Dendritic cell treated with granulocyte-macrophage colony-stimulating factor and Interleukin-4, amounts not matched to agents 40 ng/mL and 50 ng/mL, for 4 days (primary cell): ENCODE results near the gene CXCL13.
"Not testable (repeated sequence)": the region's sequence is repeated elsewhere in the genome, so short reads cannot be mapped to it uniquely, and the experiment has no call there.

Source experiments
- H3K27ac Mint-ChIP-seq: one replicate; pipeline ENCODE4 v1.8.0; 2022; ENCODE audit warnings: mild to moderate bottlenecking, mixed read lengths
- H3K27me3 Mint-ChIP-seq: one replicate; pipeline ENCODE4 v1.8.0; 2022; ENCODE audit warnings: mild to moderate bottlenecking, mixed read lengths
- H3K36me3 Mint-ChIP-seq: one replicate; pipeline ENCODE4 v1.8.0; 2022; ENCODE audit warnings: low read depth, mixed read lengths
- H3K4me1 Mint-ChIP-seq: one replicate; pipeline ENCODE4 v1.8.0; 2022; ENCODE audit warnings: low read depth, mixed read lengths
- H3K4me3 Mint-ChIP-seq: one replicate; pipeline ENCODE4 v1.8.0; 2022; ENCODE audit warnings: mild to moderate bottlenecking, moderate library complexity, mixed read lengths
- H3K9me3 Mint-ChIP-seq: one replicate; pipeline ENCODE4 v1.8.0; 2022; ENCODE audit warnings: mixed read lengths
- intact Hi-C: fragments of 100-400 bp; cut with micrococcal nuclease; formaldehyde crosslinking; loops from one replicate; pipeline ENCODE4 v1.15.0; 2022

CXCL13 gene

GRCh38 chr4:77653162-77653758 is 47.6 kb downstream of the CXCL13 start:
- intact Hi-C loops, result no loop called here
- Mint-ChIP-seq H3K4me3 (no peak overlapping the region), H3K27ac (no peak overlapping the region), H3K36me3 (no peaks in the 10 kb centered on the region), H3K27me3 (no peaks in the 10 kb centered on the region), H3K4me1 (no peaks in the 10 kb centered on the region), H3K9me3 (peaks cover 12% of the 10 kb centered on the region)

- H3K4me3 Mint-ChIP-seq, H3K27me3 Mint-ChIP-seq, H3K27ac Mint-ChIP-seq, H3K4me1 Mint-ChIP-seq, H3K36me3 Mint-ChIP-seq, intact Hi-C loops: not testable (repeated sequence)
- peaks cover 12% of the 10 kb centered on the region for H3K9me3 Mint-ChIP-seq
Observed at GRCh38 chr4:77660318-77660717, 54.7 kb downstream of the CXCL13 start.
